ENCODE measurements around the gene RIPOR2.

Gene RIPOR2

DNA sequence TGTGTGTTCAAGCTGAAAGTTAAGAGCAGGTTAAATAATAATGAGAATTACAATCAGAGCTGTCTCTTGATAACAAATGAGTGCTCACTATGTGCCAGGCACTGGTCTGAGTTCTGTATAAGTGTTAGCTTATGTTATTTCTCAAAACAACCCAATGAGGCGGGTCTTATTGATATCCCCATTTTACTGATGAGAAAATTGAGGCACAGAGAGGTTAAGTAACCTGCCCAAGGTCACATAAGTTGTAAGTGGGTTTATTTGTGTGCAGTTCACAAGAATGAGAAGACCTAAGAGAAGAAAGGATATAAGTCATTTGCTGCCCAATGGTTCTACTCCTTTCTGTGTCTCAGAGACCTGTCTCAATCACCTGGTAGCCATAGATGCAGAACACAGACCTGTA lies 103.0 kb downstream of the RIPOR2 start:
- TF ChIP-seq, protein P1, sequence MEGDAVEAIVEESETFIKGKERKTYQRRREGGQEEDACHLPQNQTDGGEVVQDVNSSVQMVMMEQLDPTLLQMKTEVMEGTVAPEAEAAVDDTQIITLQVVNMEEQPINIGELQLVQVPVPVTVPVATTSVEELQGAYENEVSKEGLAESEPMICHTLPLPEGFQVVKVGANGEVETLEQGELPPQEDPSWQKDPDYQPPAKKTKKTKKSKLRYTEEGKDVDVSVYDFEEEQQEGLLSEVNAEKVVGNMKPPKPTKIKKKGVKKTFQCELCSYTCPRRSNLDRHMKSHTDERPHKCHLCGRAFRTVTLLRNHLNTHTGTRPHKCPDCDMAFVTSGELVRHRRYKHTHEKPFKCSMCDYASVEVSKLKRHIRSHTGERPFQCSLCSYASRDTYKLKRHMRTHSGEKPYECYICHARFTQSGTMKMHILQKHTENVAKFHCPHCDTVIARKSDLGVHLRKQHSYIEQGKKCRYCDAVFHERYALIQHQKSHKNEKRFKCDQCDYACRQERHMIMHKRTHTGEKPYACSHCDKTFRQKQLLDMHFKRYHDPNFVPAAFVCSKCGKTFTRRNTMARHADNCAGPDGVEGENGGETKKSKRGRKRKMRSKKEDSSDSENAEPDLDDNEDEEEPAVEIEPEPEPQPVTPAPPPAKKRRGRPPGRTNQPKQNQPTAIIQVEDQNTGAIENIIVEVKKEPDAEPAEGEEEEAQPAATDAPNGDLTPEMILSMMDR (IDR thresholded peaks at IDR 0.05) = no peak

DNA sequence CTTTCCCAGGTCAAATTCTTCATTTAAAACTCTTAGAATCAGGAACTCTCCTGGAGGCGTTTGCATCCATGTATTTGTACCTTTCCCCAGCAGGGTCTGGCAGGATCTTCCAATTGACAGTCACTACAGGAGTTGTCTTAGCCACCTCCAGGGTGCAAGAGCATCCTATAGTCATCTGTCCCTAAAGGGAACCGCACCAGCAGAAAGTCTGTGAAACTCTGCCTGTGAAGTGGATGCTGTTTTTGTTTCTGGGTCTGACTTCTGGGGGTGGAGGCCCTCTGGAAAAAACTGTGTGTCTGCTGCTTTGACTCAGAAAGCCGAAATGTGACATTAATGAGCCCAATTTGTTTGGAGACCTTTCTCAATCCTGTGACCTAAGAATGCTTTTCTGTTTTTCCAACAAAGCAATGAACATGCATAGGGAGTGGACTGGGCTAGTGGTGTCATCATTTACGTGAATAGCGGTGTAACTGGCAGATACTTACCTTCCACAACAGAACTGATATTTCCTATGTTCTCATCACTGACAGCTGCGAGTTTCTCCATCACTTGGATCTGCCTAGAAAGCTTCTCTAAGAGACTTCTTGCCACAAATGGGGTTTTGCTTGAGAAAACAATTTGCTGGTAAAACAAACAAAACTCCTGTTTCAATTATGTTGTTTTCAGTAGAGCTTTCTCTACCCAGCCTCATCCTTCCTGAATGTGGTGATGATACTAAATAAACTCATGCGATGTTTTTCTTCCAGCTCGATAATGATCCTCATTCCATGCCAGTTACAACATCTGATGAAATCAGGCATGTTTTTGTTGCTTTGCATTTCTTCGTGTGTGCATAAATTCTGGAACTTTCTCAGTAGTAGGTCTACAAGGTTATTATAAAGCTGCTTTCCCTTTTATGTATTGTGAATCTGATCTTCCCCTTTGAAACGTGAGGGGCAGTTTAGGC lies 103.7 kb downstream of the RIPOR2 start:
- TF ChIP-seq, protein P1 (IDR thresholded peaks at IDR 0.05) = no peak

DNA sequence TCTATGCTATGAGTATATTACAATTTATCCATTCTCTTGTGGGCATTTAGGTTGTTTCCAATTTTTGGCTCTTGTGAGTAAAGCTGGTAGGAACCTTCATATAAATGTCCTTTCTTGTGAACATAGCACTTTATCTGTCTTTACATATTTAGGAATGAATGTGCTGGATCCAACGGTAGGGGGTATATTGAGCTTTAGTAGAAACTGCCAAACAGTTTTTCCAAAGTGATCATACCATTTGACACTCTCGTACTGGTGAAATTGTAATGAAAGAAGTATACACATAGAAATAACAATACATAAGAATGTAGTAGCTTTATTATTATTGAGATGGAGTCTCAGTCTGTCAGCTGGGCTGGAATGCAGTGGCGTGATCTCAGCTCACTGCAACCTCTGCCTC lies 106.1 kb downstream of the RIPOR2 start:
- TF ChIP-seq, protein P1 (IDR thresholded peaks at IDR 0.05) = no peak

DNA sequence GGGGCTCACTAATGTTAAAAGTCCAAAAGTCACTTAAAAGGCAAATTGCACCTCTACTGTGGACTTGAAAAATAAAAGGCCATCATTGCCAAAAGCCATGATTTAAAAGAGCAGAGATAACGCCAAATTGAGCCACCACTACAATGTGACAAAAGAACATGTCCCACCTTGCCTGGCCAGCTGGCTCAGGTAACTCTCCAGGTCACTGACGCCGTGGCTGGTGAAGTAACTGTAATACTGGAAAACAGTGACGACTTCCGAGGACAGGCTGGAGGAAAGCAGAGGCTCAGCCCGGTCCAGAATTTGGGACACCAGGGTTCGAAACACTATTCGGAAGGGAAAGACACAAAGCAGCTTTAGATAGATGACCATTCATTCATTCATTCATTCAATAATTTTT lies 107.8 kb downstream of the RIPOR2 start:
- TF ChIP-seq, protein P1 (IDR thresholded peaks at IDR 0.05) = no peak

DNA sequence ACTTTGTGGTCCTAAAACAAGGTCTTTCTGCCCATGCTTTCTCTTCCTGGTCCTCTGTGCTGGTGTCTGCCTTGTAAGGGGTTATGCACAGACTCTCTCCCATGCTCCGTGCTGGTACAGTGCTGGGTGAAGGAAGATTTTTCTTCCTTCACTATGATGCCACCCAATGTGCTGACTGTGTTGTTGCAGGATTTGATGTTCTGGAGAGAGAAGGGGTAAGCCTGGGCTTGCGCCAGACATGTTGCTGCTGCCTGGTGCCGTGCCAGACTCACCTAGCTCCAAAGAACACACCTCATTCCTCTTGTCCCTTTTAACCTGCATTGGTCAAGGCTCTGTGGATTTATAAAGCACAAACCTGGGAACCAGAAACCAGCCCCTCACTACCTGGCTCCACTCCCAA lies 108.6 kb downstream of the RIPOR2 start:
- TF ChIP-seq, protein P1 (IDR thresholded peaks at IDR 0.05) = no peak

DNA sequence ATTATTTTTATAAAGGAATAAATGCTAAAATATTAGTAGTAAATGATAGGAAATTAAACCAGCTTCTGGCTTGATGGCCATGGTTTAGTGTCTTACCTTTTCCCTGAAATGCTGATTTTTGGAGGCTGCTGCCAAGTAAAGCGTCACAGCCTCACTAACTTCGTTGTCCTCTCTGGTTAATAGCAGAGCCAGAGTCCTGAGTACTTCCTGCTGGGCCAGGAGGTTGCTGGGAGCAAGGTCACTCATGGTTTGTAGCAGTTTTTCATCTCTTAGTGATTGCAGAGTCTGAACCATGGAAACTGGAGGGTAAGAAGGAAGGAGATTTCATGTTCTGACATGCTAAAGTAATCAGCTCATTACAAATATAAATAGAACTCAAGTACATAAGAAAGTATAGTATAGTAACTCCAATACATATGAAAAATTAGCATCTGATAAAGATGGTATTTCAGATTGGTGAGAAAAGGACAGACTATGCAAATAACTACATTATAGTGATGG lies 110.6 kb downstream of the RIPOR2 start:
- TF ChIP-seq, protein P1 (IDR thresholded peaks at IDR 0.05) = no peak

DNA sequence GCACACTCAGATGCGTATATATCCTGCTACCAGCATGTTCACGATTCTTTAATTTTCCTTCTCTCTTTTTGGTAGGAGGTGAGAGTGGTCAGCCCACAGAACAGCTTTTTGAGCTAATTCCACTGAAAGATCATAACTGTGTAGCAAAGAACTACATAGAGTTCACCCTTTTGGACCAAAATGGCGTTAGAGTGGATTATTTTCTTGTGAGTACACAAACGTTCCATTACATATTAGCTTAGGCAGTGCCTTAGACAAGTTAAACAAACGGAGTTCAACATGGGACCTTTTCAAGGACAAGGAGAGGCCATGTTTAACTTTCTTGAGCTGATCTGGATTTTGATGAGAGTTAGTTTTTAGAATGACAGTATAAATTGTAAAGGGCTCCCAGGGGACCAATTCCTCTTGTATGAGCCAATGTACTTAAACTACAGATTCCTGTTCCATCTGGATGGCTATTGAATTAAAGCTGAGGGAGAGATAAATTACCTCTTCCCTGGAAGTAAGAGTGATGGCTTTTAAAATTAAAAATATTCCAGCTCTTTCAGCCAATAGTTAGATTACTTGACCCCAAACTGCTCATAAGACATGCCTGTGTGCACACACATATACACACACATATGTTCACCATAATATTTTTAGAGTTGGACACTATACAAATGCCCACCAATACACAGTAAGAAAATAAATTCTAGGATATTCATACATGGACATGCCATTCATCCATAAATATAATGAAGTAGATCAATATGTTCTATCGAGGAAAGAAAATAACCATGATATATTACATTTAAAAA lies 111.4 kb downstream of the RIPOR2 start:
- TF ChIP-seq, protein P1 (IDR thresholded peaks at IDR 0.05) = no peak
